HL-60 (cell line): Measurements from ENCODE around the gene KDR.
A peak's percentile ranks its signal among the peaks of the same experiment; 100 is the strongest.

ENCODE experiments used
- DNase-seq, 2 experiments: peaks; one replicate each; pipeline ENCODE4 v3.0.0-alpha.2; 2010 to 2020; ENCODE audit warnings: low read depth in 1 of 2, low spot score in 1 of 2
- H3K27ac ChIP-seq: fragments of 250-450 bp; sonication (Bioruptor Pico); replicated peaks from 2 replicates; pipeline ENCODE4 v1.5.1; 2020; ENCODE audit warnings: mild to moderate bottlenecking, moderate library complexity
- H3K27me3 ChIP-seq: fragments of 250-450 bp; sonication (Bioruptor Pico); 2 replicates; pipeline ENCODE4 v1.5.1; 2021; ENCODE audit warnings: mild to moderate bottlenecking, moderate library complexity; ENCODE audit not compliant: insufficient read depth, poor library complexity, severe bottlenecking
- H3K4me3 ChIP-seq: replicated peaks from 2 replicates; pipeline ENCODE4 v1.5.1; 2011; ENCODE audit warnings: mild to moderate bottlenecking, control low read depth, low read length; ENCODE audit not compliant: insufficient read depth
- CTCF ChIP-seq: IDR thresholded peaks from one replicate; pipeline ENCODE4 v1.5.1; 2011; ENCODE audit warnings: low read length, control low read depth, inconsistent platforms; ENCODE audit not compliant: insufficient read depth
- GABPA ChIP-seq: IDR thresholded peaks from 2 replicates; pipeline ENCODE4 v1.6.1; 2012; ENCODE audit warnings: low read depth
- POLR2AphosphoS5 ChIP-seq: IDR thresholded peaks from 2 replicates; pipeline ENCODE4 v1.6.1; 2012; ENCODE audit warnings: low read depth
- SPI1 ChIP-seq: IDR thresholded peaks from 2 replicates; pipeline ENCODE4 v1.6.1; 2012; ENCODE audit warnings: low read depth, mild to moderate bottlenecking, borderline replicate concordance
- TF ChIP-seq, protein P1 (sequence below): IDR thresholded peaks from 2 replicates; pipeline ENCODE4 v1.6.1; 2012; ENCODE audit warnings: low read depth; ENCODE audit not compliant: insufficient replicate concordance

The KDR gene

GRCh38 chr4:55132775-55133174 lies 7.4 kb upstream of the KDR start:
- Histone ChIP-seq H3K27ac (no peak overlapping the region), H3K4me3 (no peak overlapping the region), H3K27me3 (no peaks in the 10 kb centered on the region)
- DNase-seq: no peak
- TF ChIP-seq POLR2AphosphoS5: no peak
- no peak for TF ChIP-seq SPI1
- TF ChIP-seq, protein P1, sequence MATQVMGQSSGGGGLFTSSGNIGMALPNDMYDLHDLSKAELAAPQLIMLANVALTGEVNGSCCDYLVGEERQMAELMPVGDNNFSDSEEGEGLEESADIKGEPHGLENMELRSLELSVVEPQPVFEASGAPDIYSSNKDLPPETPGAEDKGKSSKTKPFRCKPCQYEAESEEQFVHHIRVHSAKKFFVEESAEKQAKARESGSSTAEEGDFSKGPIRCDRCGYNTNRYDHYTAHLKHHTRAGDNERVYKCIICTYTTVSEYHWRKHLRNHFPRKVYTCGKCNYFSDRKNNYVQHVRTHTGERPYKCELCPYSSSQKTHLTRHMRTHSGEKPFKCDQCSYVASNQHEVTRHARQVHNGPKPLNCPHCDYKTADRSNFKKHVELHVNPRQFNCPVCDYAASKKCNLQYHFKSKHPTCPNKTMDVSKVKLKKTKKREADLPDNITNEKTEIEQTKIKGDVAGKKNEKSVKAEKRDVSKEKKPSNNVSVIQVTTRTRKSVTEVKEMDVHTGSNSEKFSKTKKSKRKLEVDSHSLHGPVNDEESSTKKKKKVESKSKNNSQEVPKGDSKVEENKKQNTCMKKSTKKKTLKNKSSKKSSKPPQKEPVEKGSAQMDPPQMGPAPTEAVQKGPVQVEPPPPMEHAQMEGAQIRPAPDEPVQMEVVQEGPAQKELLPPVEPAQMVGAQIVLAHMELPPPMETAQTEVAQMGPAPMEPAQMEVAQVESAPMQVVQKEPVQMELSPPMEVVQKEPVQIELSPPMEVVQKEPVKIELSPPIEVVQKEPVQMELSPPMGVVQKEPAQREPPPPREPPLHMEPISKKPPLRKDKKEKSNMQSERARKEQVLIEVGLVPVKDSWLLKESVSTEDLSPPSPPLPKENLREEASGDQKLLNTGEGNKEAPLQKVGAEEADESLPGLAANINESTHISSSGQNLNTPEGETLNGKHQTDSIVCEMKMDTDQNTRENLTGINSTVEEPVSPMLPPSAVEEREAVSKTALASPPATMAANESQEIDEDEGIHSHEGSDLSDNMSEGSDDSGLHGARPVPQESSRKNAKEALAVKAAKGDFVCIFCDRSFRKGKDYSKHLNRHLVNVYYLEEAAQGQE: no peak
- TF ChIP-seq GABPA: no peak
- no peak for TF ChIP-seq CTCF

- DNase-seq: no peak
- TF ChIP-seq, protein P1: no peak
- no peak for TF ChIP-seq GABPA
- TF ChIP-seq SPI1: peak; percentile 36; the same call in 1 of the 2 replicates
- Histone ChIP-seq H3K4me3 (no peak overlapping the region), H3K27me3 (peaks cover 28% of the 10 kb centered on the region), H3K27ac (no peak overlapping the region)
Measured at GRCh38 chr4:55127521-55127920, 2.1 kb upstream of the KDR start.

DNA sequence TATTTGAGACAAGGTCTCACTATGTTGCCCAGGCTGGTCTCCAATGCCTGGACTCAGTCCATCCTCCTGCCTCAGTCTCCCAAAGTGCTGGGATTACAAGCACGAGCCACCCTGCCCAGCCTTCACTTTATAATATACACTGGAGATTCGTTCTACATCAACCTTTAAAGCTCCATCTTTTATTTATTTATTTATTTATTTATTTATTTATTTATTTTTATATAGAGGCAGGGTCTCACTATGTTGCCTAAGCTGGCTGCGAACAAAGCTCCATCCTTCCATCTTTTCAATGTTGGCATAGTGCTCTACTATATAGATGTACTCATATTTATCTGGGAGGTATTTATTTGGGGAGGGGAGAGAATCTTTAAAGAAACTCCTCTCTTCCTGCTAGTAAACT lies 1.7 kb upstream of the KDR start:
- Histone ChIP-seq H3K4me3 (no peak overlapping the region), H3K27ac (no peak overlapping the region), H3K27me3 (peaks cover 28% of the 10 kb centered on the region)
- TF ChIP-seq SPI1: no peak
- TF ChIP-seq, protein P1: no peak
- TF ChIP-seq POLR2AphosphoS5: no peak
- no peak for TF ChIP-seq GABPA
- TF ChIP-seq CTCF: no peak
- no peak for DNase-seq
